Stimulated activated CD8-positive, alpha-beta memory T cell treated with anti-CD3 and anti-CD28 coated beads, Interleukin-4, amount 100 ng/mL, for 1 hour (primary cell): ENCODE data around the gene LDB2.

Experiments
- DNase-seq, 2 donors: peaks; one replicate each; pipeline ENCODE4 v3.0.0-alpha.2; 2020; ENCODE audit warnings: low read depth in 2 of 2, low spot score in 1 of 2

The LDB2 gene

DNA sequence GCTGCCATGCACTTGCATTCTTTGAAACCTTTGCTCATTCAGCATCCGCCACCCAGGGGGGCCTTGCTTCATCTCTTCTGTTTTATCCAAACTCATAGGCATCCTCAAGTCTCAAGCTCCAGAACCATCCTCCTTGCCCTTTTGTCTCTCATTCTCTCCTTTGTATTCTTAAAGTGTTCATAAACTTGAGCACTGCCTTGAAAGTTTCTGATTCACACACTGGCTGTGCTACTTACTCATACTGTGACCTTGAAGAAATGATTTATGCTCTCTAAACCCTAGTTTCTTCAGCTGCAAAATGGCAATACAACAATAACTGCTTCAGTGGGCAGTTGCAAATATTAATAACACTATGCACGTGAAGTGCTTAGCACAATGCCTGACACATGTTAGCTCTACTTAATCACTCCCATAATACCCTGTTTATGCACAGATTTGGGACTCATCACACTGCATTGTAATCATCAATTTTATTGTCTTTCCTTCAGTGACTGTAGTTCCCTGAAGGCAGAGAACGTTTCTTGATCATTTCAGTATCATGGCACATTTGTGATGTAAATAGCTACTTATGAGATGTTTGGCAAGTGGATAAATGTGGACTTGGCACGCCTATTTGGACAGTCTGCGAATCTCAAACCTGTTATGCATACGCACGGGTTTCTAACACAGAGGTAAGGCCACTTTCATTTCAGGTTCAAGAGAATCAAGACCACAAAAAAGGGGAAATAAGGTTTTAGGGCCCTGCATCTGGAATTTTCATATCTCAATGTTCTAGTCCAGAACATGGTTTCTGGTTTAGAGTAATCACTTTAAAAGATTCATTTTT lies 291.0 kb downstream of the LDB2 start:
- no peak for DNase-seq

GRCh38 chr4:16606691-16607090 lies 291.8 kb downstream of the LDB2 start:
- DNase-seq: no peak

GRCh38 chr4:16603178-16603577 lies 295.3 kb downstream of the LDB2 start:
- no peak for DNase-seq

DNA sequence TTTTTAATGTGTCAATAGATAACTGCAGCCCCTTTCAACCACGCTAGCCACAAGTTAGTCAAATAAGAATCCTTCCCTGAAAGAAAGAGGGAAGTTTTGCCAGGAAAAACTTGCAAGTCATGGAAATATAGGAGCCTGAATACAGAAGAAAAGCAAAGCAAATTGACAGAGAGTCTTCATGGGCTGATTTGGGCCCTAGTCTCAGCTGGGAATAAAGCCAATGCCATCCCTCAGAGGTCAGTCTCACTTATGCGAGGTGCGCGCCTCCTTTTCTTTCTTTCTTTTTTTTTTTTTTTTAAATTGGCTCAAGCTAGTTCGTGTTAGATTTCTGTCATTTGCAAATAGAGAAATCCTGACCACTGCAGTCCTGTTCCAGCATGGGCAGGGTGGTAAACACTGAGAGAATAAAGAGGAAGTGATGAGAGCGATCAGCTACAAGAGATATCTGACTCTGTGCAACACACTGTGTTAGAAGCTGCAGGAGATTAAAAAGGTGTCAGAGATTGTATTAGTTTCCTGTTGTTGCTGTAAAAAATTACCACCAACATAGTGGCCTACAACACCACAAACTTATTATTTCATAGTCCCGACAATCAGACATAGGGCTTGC lies 299.7 kb downstream of the LDB2 start:
- DNase-seq: no peak

DNA sequence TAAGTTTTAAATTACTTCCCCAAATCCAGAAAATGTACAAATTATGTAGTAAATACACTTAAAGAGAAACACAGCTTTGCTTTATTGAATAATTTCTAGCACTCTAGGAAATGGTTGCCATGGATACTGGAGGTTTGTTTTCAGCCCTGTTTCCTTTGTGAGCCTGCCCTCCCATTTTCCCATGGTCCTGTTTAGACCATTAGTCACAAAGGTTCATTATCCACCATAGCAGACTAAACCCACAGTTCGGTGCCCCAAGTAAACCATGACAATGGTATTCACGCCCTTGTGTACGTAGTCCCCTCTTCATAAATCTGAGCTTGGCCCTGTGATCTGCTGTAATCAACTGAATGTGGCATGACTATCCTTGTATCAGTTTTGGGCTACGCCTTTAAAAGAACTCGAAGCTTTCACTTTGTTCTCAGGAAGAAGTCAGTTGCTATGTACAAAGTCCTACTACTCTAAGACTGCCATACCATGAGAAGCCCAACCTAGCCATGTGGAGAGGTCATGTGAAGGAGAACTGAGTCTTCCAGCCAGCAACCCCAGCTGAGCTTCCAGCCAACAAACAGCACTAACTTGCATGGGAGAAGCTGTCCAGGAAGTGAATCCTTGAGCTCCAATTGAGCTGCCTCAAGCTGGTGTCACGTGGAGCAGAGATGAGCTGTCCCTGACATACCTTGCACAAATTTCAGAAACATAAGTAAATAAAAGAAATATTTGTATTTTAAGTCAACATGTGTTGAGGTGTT lies 300.4 kb downstream of the LDB2 start:
- DNase-seq: no peak

DNA sequence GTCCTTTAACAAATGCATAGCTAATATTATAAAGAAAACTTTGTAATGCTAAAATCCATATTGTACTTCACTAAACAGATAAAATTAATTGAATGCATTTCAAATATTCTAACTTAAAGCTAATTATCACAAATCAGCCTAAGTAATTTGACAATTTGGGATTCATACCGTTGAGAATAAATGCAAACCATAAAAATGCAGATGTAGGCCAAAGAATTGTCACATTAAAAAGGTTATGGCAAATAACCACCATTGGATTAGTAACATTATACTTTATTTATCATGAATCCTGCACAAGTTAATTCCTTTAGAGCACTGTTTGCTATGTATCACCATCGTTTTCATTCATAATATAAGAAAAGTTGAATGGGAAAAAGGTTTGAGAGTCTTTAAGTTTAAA lies 301.0 kb downstream of the LDB2 start:
- DNase-seq: no peak

DNA sequence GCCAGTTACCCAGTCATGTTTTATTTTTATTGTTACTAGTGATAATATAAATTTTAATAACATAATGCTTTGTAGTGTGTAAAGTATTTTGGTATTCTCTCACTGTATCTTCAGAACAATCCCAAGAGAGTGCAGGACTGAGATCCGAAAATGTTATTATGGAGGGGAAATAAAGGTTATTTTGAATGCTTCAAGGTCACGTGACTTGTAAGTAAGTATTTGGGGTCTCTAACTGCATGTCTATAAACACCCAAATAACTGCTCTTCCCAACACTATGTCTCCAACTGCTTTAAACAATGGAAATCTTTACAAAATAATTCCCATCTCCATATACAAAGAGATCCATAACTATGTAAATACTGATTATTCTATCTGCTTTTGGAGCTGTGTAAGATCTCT lies 302.2 kb downstream of the LDB2 start:
- no peak for DNase-seq

GRCh38 chr4:16594128-16594527 lies 304.3 kb downstream of the LDB2 start:
- DNase-seq: no peak

GRCh38 chr4:16593386-16593785 lies 305.1 kb downstream of the LDB2 start:
- DNase-seq: no peak

GRCh38 chr4:16591272-16591826 lies 307.1 kb downstream of the LDB2 start:
- no peak for DNase-seq

DNA sequence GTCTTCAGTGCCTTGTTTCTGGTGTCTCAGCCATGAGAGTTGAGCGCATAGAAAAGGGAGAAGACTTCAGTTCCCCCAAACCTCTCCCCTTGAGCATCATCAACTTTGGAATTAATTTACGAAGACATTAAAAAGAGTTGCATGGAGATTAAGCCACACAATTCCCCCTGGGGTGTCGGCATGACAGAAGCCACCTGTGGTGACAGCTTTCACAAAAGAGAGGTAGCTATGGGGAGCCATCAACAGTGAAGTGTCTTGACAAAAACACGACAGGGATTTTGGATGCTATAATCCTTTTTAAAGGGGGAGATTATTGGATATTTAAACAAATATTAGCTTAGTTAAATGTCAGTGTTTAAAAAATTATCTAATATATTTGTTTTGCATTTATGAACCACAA lies 307.6 kb downstream of the LDB2 start:
- no peak for DNase-seq

DNA sequence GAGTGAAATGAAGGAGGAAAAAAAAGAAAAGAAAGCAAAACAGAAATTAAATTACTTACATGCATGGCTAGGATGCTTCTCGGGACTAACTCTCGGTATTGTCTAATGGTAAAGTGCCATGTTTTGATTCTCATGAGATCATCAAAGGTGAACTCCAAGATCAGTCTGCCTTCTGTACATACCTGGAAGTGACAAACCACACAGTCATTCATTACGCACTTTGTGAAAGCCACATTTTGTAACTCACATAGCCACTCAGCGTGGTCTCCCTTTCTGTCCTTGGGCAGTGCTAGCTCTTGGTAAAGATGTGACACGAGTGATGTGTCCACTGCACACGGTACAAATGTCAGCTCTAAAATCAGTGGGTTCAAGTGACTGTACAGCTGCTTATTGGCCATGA lies 309.8 kb downstream of the LDB2 start:
- no peak for DNase-seq

GRCh38 chr4:16588149-16588548 lies 310.3 kb downstream of the LDB2 start:
- no peak for DNase-seq

GRCh38 chr4:16585053-16585452 lies 313.4 kb downstream of the LDB2 start:
- no peak for DNase-seq

GRCh38 chr4:16583764-16584163 lies 314.7 kb downstream of the LDB2 start:
- no peak for DNase-seq

DNA sequence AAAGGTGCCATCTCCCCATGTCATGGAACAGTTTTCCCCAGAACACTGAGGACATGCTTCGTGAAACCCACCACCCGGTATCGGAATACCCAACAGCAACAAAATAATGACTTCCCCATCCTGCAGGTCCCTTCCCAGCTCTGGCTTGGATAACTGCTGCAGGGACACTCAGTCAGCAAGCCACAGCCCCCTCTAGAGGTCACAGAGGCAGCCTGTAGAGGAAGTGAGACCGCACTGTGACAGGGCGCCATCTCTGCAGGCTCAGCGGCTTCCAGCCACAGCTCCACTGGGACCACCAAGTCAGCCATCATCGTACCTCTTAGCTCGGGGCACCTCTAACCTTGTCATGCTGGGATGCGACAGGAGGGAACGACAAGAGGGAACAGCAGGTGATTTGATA lies 315.9 kb downstream of the LDB2 start:
- no peak for DNase-seq

GRCh38 chr4:16582036-16582435 lies 316.4 kb downstream of the LDB2 start:
- DNase-seq: no peak

DNA sequence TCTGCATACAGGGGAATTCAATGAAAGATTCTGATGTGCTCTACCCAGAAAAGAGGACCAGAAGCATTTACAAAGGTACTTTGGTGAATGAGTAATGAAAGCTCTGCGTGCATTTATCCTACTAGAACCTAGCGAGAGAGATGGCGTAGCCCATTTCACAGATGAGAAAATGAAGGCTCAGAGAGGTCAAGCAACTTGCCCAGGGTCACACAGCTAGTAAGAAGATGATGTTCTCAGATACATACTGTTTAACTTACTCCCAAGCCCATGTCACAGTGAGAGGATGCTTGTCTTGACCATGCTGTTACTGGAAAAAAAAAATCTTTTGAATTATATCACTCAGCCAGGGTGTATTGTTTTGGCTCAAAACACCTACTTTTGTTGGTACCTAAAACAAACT lies 317.3 kb downstream of the LDB2 start:
- DNase-seq: no peak

DNA sequence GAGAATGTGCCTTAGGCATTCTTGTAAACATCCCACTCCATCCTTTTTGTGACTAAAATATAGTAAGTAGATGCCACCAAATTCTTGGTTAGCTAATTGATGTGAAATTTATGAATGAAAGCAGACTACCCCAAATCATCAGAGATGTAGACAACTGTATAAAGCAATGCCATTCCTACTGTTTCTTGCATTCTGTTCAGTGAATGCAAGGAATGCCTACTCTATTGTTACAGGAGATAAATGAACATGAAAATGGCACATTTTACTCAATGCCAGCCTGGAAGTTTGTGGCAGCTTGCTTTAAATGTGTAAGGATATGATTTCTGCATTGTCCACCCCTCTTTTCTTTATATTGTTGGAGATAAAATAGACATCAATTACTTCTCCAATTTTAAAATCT lies 317.9 kb downstream of the LDB2 start:
- DNase-seq: no peak

GRCh38 chr4:16579866-16580265 lies 318.6 kb downstream of the LDB2 start:
- no peak for DNase-seq

DNA sequence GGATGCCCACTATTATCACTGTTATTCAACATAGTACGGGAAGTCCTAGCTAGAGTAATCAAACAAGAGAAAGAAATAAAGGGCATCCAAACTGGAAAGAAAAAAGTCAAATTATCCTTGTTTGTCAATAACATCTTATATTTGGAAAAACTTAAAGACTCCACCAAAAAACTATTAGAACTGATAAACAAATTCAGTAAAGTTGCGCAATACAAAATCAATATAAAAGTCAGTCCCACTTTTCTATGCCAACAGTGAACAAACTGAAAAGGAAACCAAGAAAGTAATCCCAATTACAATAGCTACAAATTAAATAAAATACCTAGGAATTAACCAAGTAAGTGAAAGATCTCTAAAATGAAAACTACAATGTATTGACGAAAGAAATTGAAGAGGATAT lies 321.3 kb downstream of the LDB2 start:
- no peak for DNase-seq

GRCh38 chr4:16574981-16575380 lies 323.5 kb downstream of the LDB2 start:
- DNase-seq: no peak
